B cell (primary cell): Measurements from ENCODE around the gene TRAP1.

Experiments
- EZH2 ChIP-seq: IDR thresholded peaks from 2 replicates; pipeline ENCODE4 v1.6.1; 2012; ENCODE audit warnings: borderline replicate concordance, low read depth, mild to moderate bottlenecking, moderate library complexity, low read length; ENCODE audit not compliant: insufficient read depth, poor library complexity, severe bottlenecking
- TF ChIP-seq, protein P1 (sequence below): fragments of 200-600 bp; IDR thresholded peaks from one replicate; pipeline ENCODE4 v1.8.0; 2022; ENCODE audit warnings: antibody characterized with exemption, mild to moderate bottlenecking

DNA sequence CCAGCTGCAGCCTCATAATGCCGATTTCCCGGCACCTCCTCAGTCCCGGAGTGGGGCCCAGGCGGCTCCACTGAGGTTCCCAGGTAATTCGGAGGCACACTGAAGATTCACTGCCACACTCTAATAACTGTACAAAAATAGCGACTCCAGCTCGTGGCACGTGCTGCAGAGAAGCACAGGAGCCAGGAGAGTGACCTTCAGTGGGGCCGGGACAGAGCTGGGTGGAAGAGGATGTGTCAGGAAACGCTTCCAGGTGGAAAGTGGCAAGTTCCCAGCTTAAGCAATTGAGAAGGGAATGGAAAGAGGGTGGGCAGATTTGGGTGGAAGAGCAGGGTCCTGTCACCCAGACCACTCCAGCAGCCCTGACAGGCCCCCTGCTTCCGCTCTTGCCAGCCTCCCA, 3.1 kb upstream of the TRAP1 start:
- TF ChIP-seq, protein P1, sequence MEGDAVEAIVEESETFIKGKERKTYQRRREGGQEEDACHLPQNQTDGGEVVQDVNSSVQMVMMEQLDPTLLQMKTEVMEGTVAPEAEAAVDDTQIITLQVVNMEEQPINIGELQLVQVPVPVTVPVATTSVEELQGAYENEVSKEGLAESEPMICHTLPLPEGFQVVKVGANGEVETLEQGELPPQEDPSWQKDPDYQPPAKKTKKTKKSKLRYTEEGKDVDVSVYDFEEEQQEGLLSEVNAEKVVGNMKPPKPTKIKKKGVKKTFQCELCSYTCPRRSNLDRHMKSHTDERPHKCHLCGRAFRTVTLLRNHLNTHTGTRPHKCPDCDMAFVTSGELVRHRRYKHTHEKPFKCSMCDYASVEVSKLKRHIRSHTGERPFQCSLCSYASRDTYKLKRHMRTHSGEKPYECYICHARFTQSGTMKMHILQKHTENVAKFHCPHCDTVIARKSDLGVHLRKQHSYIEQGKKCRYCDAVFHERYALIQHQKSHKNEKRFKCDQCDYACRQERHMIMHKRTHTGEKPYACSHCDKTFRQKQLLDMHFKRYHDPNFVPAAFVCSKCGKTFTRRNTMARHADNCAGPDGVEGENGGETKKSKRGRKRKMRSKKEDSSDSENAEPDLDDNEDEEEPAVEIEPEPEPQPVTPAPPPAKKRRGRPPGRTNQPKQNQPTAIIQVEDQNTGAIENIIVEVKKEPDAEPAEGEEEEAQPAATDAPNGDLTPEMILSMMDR = no peak
- TF ChIP-seq EZH2 = no peak
